Lower leg skin (tissue), 3 donors: Measurements from ENCODE around the gene WIZ.

ENCODE experiments used
- CTCF ChIP-seq, 3 donors: fragments of 450-650 bp; IDR thresholded peaks; one replicate each; pipeline ENCODE4 v1.5.1; 2016; ENCODE audit warnings: antibody characterized with exemption in 3 of 3, mild to moderate bottlenecking in 3 of 3, moderate library complexity in 2 of 3
- POLR2A ChIP-seq, 2 donors: fragments of 450-650 bp; IDR thresholded peaks; one replicate each; pipeline ENCODE4 v1.6.1; 2016 to 2017; ENCODE audit warnings: antibody characterized with exemption in 2 of 2, mild to moderate bottlenecking in 1 of 2, moderate library complexity in 1 of 2

- TF ChIP-seq CTCF (IDR thresholded peaks at IDR 0.05) (no peak), POLR2A (IDR thresholded peaks at IDR 0.05) (no peak)
These were observed 49.0 kb downstream of the WIZ start for GRCh38 chr19:15400521-15401396.
